Ishikawa (cell line): ENCODE results near the gene DPYD.

Experiments
- CEBPB ChIP-seq: IDR thresholded peaks from 2 replicates; pipeline ENCODE4 v1.6.1; 2012
- CREB1 ChIP-seq: IDR thresholded peaks from 2 replicates; pipeline ENCODE4 v1.6.1; 2012; ENCODE audit warnings: low read depth
- EGR1 ChIP-seq: IDR thresholded peaks from 2 replicates; pipeline ENCODE4 v1.6.1; 2012
- EP300 ChIP-seq: IDR thresholded peaks from 2 replicates; pipeline ENCODE4 v1.6.1; 2012; ENCODE audit warnings: borderline replicate concordance
- FOXM1 ChIP-seq: IDR thresholded peaks from 2 replicates; pipeline ENCODE4 v1.6.1; 2012; ENCODE audit warnings: low read depth, borderline replicate concordance
- MAX ChIP-seq: IDR thresholded peaks from 2 replicates; pipeline ENCODE4 v1.6.1; 2012
- NFIC ChIP-seq: IDR thresholded peaks from 2 replicates; pipeline ENCODE4 v1.6.1; 2012
- RAD21 ChIP-seq: IDR thresholded peaks from 2 replicates; pipeline ENCODE4 v1.6.1; 2012; ENCODE audit warnings: low read depth
- REST ChIP-seq: IDR thresholded peaks from 2 replicates; pipeline ENCODE4 v1.6.1; 2012; ENCODE audit warnings: low read depth, mild to moderate bottlenecking
- TAF1 ChIP-seq: IDR thresholded peaks from 2 replicates; pipeline ENCODE4 v1.6.1; 2012; ENCODE audit warnings: low read depth, mild to moderate bottlenecking
- TCF12 ChIP-seq: IDR thresholded peaks from 2 replicates; pipeline ENCODE4 v1.6.1; 2012; ENCODE audit warnings: low read depth
- TEAD4 ChIP-seq: IDR thresholded peaks from 2 replicates; pipeline ENCODE4 v1.6.1; 2012
- YY1 ChIP-seq: IDR thresholded peaks from 2 replicates; pipeline ENCODE4 v1.6.1; 2012; ENCODE audit warnings: low read depth
- ZBTB7A ChIP-seq: IDR thresholded peaks from 2 replicates; pipeline ENCODE4 v1.6.1; 2012; ENCODE audit warnings: low read depth
- TF ChIP-seq, protein P1 (sequence below): IDR thresholded peaks from 2 replicates; pipeline ENCODE4 v1.6.1; 2012

The DPYD gene

DNA sequence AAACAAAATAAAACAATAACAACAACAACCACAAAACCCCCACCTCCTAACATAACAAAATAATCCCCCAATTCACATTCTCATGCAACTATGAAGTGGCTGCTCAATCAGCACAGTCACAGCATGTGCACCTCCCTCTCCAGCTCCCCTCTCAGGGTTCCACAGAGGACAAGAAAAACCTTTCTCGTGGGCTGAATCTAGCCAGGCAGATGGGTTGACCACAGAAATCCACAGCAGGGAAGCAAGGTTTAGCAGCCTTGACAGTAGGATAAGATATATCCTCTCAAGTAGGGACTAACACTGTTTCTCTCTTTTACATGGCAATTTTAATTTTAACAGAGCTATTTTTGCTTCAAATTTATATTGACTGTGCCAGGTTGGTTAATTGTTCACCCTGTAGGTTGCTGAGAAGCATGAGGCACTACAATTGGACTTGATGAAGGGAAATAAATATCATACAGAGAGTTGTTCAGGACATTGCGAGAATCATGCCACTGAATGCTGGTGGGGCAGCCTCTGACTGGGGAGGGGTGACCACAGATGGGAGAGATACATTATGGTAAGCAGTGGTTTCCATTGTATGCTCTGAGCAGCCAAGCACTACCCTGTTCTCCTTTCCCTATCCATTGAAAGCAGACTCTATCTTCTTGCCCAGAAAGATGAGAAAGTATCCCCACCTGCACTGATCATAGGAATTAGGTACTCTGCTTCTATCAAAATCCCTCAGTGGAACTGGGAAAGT, 535.1 kb downstream of the DPYD start:
- TF ChIP-seq TCF12: no peak
- TF ChIP-seq NFIC: no peak
- TF ChIP-seq FOXM1: no peak
- no peak for TF ChIP-seq CEBPB

GRCh38 chr1:97384294-97384968, 536.4 kb downstream of the DPYD start:
- no peak for TF ChIP-seq RAD21
- TF ChIP-seq TEAD4: no peak
- TF ChIP-seq MAX: no peak
- no peak for TF ChIP-seq YY1
- TF ChIP-seq, protein P1, sequence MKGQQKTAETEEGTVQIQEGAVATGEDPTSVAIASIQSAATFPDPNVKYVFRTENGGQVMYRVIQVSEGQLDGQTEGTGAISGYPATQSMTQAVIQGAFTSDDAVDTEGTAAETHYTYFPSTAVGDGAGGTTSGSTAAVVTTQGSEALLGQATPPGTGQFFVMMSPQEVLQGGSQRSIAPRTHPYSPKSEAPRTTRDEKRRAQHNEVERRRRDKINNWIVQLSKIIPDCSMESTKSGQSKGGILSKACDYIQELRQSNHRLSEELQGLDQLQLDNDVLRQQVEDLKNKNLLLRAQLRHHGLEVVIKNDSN: no peak
- TF ChIP-seq FOXM1: no peak
- TF ChIP-seq EP300: no peak
- TF ChIP-seq TAF1: no peak
- TF ChIP-seq EGR1: no peak
- no peak for TF ChIP-seq NFIC

- no peak for TF ChIP-seq RAD21
- TF ChIP-seq EGR1: no peak
- TF ChIP-seq TEAD4: no peak
- TF ChIP-seq REST: no peak
- TF ChIP-seq CEBPB: no peak
- no peak for TF ChIP-seq NFIC
- no peak for TF ChIP-seq TCF12
- TF ChIP-seq MAX: no peak
- TF ChIP-seq CREB1: no peak
- no peak for TF ChIP-seq EP300
Observed at GRCh38 chr1:97383797-97384196, 537.0 kb downstream of the DPYD start.

DNA sequence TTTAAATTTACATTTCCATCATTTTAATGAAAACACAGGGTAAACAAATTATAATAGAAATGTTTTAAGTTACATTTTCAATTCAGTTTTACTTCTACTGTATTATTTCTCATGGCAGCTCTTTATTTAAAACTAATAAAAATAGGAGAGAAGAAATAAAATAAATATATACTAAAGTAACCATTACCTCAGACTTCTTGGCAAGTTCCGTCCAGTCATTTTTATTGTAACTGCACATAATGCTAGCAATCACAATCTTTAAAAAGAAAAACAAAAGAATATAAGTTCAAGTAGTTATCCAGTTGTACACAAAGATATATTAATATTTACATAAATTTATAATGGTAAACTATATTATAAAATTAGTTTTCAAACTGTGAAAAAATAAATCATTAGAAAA, 538.6 kb downstream of the DPYD start:
- TF ChIP-seq TCF12: no peak
- no peak for TF ChIP-seq ZBTB7A
- TF ChIP-seq EGR1: no peak
- TF ChIP-seq MAX: no peak
- TF ChIP-seq NFIC: no peak
- TF ChIP-seq, protein P1: no peak
- no peak for TF ChIP-seq REST
- no peak for TF ChIP-seq RAD21

DNA sequence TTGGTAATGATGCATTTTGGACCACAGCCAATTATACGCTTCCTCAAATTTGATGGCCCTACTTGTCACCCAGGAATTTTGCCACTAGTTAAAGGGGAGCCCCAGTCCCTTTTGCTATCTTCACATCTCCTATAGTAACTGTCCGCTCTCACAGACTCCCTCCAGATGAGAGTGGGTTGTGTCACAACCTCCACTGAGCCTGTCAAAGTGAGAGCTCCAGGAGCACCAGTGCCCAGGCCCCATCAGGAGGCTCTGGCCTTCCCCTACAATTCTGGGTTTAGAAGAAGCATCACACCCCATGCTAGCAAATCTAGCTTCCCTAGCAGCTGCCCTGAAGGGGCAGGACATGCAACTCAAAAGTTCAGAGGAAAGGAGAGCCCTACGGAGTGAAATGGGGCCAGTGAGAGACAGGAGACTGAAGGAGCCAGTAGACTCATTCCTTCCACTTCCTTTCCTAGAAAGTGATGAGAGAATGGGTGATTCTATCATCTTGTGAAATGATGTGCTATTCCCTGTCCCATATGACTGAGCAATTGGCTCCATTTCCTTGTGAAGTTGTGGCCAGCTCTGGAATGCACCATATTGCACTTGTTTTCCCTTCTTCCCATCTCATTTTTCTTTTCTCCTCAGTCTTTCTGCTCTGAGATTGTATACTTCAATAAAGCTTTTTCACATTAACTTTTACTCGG, 541.3 kb downstream of the DPYD start:
- no peak for TF ChIP-seq YY1
- no peak for TF ChIP-seq NFIC
- no peak for TF ChIP-seq RAD21
- TF ChIP-seq CEBPB: no peak
- TF ChIP-seq TCF12: no peak

DNA sequence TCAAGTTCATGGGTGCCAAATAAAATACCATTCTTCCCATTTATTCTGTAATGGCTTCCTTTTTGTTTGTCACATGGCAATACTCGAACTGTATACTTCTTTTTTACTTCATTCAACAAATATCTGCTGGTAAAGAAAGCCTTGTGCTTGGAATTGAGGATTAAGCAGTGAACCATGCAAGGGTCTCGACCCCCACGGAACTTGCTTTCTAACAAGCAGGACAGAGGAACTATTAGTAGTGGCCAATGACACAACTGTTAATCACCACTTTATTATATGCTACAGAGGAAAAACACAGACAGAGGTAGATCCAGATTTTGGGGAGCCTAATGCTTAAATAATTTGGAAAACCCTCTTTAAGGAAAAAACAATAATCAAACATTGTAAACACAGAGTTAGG, 542.2 kb downstream of the DPYD start:
- TF ChIP-seq TEAD4 (no peak), EP300 (no peak), MAX (no peak), TAF1 (no peak), EGR1 (no peak), TCF12 (no peak), CREB1 (no peak), RAD21 (no peak), ZBTB7A (no peak), YY1 (no peak)
